Panc1 (cell line): Measurements from ENCODE around the gene HSPB7. TPM values are rescaled to one million over a fixed set of nuclear protein-coding genes. Genes with fewer than 3 reads are reported as not detected.
"Not testable (repeated sequence)": the region's sequence is repeated elsewhere in the genome, so short reads cannot be mapped to it uniquely, and the experiment has no call there.

ENCODE experiments used
- ATAC-seq: fragments of 200-7000 bp; cut with Tn5 transposase; 2 replicates; pipeline ENCODE4 v1.9.1; 2020; ENCODE audit warnings: mild to moderate bottlenecking, moderate library complexity
- BruUV-seq: library from RNA; stranded (reverse); fragments of 400-500 nt; replicated peaks from 2 replicates; lab custom pipeline; 2021; lab: Mats Ljungman, UMichigan
- CTCF ChIA-PET: fragments of 300-600 bp; sonication (Branson Sonifier 250); formaldehyde crosslinking; loops from one replicate; lab custom pipeline; 2022; ENCODE audit warnings: antibody characterized with exemption; lab: Charles Lee
- POLR2A ChIA-PET: fragments of 300-600 bp; sonication (Branson Sonifier 250); formaldehyde crosslinking; loops from one replicate; lab custom pipeline; 2022; ENCODE audit warnings: antibody characterized with exemption; lab: Charles Lee
- DNase-seq: peaks from one replicate; pipeline ENCODE4 v3.0.0-alpha.2; 2010; ENCODE audit warnings: low read depth, low spot score
- H3K27ac ChIP-seq: 2 replicates; pipeline ENCODE4 v1.5.1; 2011; ENCODE audit warnings: mild to moderate bottlenecking, low read length, inconsistent platforms
- H3K27me3 ChIP-seq: fragments of 200-500 bp; sonication (Bioruptor generic); 2 replicates; pipeline ENCODE4 v1.6.0; 2014; ENCODE audit warnings: low read length, inconsistent platforms; ENCODE audit not compliant: control insufficient read depth, insufficient read depth
- H3K36me3 ChIP-seq: fragments of 200-500 bp; sonication (Bioruptor generic); 2 replicates; pipeline ENCODE4 v1.5.1; 2014; ENCODE audit warnings: inconsistent platforms, mild to moderate bottlenecking, low read length, moderate library complexity; ENCODE audit not compliant: control insufficient read depth, insufficient read depth
- H3K4me1 ChIP-seq: 2 replicates; pipeline ENCODE4 v1.5.1; 2011; ENCODE audit warnings: inconsistent platforms, mild to moderate bottlenecking, low read length, moderate library complexity; ENCODE audit not compliant: control insufficient read depth, insufficient read depth
- H3K4me3 ChIP-seq, 2 experiments: 2 replicates each; pipeline ENCODE4 v1.5.1; 2011 to 2012; ENCODE audit warnings: low read depth in 2 of 2, low read length in 2 of 2, mild to moderate bottlenecking in 2 of 2, inconsistent platforms in 1 of 2, moderate library complexity in 1 of 2
- H3K9me3 ChIP-seq: fragments of 200-500 bp; sonication (Bioruptor generic); 2 replicates; pipeline ENCODE4 v1.5.1; 2014; ENCODE audit warnings: low read depth, mild to moderate bottlenecking, inconsistent platforms, low read length, moderate library complexity; ENCODE audit not compliant: control insufficient read depth, insufficient read depth
- POLR2AphosphoS5 ChIP-seq: IDR thresholded peaks from 2 replicates; pipeline ENCODE4 v1.6.1; 2012; ENCODE audit warnings: mild to moderate bottlenecking, low read depth, low read length, moderate library complexity
- SIN3A ChIP-seq: IDR thresholded peaks from 2 replicates; pipeline ENCODE4 v1.6.1; 2012; ENCODE audit warnings: low read depth, mild to moderate bottlenecking, low read length, moderate library complexity, borderline replicate concordance; ENCODE audit not compliant: insufficient read depth
- TCF7L2 ChIP-seq: IDR thresholded peaks from 2 replicates; pipeline ENCODE4 v1.6.1; 2011; ENCODE audit warnings: mild to moderate bottlenecking, low read depth, low read length, inconsistent platforms
- in situ Hi-C: cut with HindIII; loops from 2 replicates; pipeline ENCODE4 v1.10.0; 2016; ENCODE audit warnings: low sequenced_read_pairs, low pct_unique_long_range_greater_than_20kb
- intact Hi-C: fragments of 100-400 bp; cut with micrococcal nuclease; formaldehyde crosslinking; loops from one replicate; pipeline ENCODE4 v1.10.0; 2022; ENCODE audit not compliant: unreplicated experiment
- total RNA-seq: library from RNA; stranded (reverse); gene quantifications from one replicate; pipeline ENCODE4 v1.2.1, GENCODE V29; 2021; ENCODE audit not compliant: unreplicated experiment
- TF ChIP-seq, protein P1 (sequence below): fragments of 450-650 bp; IDR thresholded peaks from 2 replicates; pipeline ENCODE4 v1.5.1; 2017; ENCODE audit warnings: mild to moderate bottlenecking
- TF ChIP-seq, protein P2 (sequence below), 2 experiments: IDR thresholded peaks; 2 replicates each; pipeline ENCODE4 v1.6.1; 2011 to 2012; ENCODE audit warnings: low read depth in 2 of 2, control low read depth in 1 of 2, low read length in 1 of 2, mild to moderate bottlenecking in 1 of 2, moderate library complexity in 1 of 2; ENCODE audit not compliant: insufficient read depth in 1 of 2

Gene HSPB7
- total RNA-seq, 1 experiment from 2014 or later, result 0.10 TPM

DNA sequence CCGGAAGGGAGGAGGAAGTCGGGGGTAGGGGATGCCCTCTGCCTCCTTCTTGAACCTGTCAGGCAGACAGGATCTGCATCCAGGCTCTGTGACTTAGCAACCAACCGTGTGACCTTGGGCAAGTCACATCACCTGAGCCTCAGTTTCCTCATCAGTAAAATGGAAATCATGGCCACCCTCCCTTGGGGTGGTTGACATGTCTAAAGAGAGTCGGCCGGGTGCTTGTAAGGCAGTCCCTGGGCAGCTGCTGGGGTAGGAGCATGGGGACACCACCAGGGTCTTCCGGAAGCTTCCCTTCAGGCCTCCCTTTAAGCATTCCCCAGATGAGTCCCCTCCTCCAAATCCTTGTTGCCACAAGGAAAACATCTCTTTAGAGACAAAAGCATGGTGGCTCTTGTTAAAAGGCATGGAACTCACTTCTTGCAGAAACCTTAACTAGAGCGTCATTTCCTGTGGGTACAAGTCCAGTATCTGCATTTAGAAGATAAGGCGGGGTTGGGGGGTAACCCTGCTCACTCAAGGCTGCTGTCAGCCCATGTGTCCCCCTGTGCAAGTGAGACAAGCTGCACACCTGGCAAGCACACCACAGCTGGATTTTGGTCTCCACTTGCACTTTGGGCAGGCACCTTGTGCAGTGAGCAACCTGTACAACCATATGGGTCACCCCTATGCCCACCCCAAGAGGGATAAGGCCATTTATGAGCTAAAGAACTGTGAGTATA is 36.1 kb upstream of the HSPB7 start:
- ChIA-PET POLR2A (interaction anchor here (0.6 kb wide), 2 partner anchors 9 to 309 kb away, joined by 4 to 5 read pairs; no protein-coding TSS in a partner anchor), CTCF (no interaction called here)
- DNase-seq, result no peak
- ATAC-seq, result no peak
- H3K4me3 ChIP-seq, result no peak overlapping the region
- H3K9me3 ChIP-seq, result no peaks in the 10 kb centered on the region
- H3K27ac ChIP-seq, result no peak overlapping the region
- no peaks in the 10 kb centered on the region for H3K4me1 ChIP-seq
- in situ Hi-C loops, result no loop called here
- TF ChIP-seq POLR2AphosphoS5 (no peak), SIN3A (no peak), TCF7L2 (no peak)
- TF ChIP-seq, protein P1, sequence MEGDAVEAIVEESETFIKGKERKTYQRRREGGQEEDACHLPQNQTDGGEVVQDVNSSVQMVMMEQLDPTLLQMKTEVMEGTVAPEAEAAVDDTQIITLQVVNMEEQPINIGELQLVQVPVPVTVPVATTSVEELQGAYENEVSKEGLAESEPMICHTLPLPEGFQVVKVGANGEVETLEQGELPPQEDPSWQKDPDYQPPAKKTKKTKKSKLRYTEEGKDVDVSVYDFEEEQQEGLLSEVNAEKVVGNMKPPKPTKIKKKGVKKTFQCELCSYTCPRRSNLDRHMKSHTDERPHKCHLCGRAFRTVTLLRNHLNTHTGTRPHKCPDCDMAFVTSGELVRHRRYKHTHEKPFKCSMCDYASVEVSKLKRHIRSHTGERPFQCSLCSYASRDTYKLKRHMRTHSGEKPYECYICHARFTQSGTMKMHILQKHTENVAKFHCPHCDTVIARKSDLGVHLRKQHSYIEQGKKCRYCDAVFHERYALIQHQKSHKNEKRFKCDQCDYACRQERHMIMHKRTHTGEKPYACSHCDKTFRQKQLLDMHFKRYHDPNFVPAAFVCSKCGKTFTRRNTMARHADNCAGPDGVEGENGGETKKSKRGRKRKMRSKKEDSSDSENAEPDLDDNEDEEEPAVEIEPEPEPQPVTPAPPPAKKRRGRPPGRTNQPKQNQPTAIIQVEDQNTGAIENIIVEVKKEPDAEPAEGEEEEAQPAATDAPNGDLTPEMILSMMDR, result no peak
- TF ChIP-seq, protein P2, sequence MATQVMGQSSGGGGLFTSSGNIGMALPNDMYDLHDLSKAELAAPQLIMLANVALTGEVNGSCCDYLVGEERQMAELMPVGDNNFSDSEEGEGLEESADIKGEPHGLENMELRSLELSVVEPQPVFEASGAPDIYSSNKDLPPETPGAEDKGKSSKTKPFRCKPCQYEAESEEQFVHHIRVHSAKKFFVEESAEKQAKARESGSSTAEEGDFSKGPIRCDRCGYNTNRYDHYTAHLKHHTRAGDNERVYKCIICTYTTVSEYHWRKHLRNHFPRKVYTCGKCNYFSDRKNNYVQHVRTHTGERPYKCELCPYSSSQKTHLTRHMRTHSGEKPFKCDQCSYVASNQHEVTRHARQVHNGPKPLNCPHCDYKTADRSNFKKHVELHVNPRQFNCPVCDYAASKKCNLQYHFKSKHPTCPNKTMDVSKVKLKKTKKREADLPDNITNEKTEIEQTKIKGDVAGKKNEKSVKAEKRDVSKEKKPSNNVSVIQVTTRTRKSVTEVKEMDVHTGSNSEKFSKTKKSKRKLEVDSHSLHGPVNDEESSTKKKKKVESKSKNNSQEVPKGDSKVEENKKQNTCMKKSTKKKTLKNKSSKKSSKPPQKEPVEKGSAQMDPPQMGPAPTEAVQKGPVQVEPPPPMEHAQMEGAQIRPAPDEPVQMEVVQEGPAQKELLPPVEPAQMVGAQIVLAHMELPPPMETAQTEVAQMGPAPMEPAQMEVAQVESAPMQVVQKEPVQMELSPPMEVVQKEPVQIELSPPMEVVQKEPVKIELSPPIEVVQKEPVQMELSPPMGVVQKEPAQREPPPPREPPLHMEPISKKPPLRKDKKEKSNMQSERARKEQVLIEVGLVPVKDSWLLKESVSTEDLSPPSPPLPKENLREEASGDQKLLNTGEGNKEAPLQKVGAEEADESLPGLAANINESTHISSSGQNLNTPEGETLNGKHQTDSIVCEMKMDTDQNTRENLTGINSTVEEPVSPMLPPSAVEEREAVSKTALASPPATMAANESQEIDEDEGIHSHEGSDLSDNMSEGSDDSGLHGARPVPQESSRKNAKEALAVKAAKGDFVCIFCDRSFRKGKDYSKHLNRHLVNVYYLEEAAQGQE (IDR thresholded peaks at IDR 0.05; ENCODE audit: insufficient read depth in 1 of 2, low read depth in 2 of 2, low read length in 1 of 2), result no peak
- no TSS peak for BruUV-seq
- no peaks in the 10 kb centered on the region for H3K27me3 ChIP-seq
- intact Hi-C loops, result no loop called here
- no peaks in the 10 kb centered on the region for H3K36me3 ChIP-seq

DNA sequence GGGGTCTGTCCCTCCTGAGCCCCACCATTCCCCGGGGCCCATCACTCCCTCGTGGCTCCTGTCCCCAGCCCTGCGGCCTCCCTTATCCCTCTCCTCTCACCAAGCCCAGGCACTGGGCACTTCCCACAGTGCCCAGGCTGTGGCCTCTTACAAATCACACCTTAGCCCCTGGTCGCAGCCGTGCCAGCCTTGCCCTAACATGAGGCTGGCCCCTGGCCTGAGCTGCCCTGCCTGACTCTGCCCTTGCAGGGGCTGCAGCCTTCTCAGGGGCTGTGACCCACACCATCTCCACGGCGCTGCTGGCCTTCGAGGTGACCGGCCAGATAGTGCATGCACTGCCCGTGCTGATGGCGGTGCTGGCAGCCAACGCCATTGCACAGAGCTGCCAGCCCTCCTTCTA is 34.1 kb upstream of the HSPB7 start:
- H3K9me3 ChIP-seq, in situ Hi-C loops, CTCF ChIA-PET, H3K36me3 ChIP-seq, POLR2A ChIA-PET, H3K4me1 ChIP-seq, DNase-seq, intact Hi-C loops, ATAC-seq, BruUV-seq, H3K27ac ChIP-seq, H3K27me3 ChIP-seq, H3K4me3 ChIP-seq: not testable (repeated sequence)

DNA sequence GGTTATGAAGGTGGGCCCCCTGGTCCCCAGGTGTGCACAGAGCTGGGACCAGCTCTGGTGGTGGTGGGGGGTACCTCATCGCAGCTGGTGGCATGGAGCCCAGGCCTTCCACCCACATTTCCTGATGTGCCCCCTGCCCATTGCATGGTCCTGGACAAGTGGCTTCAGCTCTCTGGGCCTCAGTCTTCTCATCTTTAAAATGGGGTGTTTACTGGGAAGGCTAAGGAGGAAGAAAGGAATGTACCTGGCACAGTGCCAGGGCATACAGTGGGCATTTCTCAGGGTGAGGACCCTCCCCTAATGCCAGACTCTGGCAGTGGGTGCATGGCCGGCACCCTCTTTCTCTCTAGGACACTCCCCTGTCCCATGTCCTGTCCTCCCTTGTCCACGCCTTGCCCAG is 33.2 kb upstream of the HSPB7 start:
- intact Hi-C loops, result no loop called here
- H3K4me1 ChIP-seq, result no peaks in the 10 kb centered on the region

More for the DNA sequence above, 33.2 kb upstream of the HSPB7 start:
- no peak overlapping the region for H3K4me3 ChIP-seq
- ChIA-PET POLR2A (no interaction called here), CTCF (no interaction called here)
- TF ChIP-seq, protein P1, result no peak
- no peak for TF ChIP-seq TCF7L2
- TF ChIP-seq POLR2AphosphoS5, result no peak
- TF ChIP-seq SIN3A, result no peak
- H3K9me3 ChIP-seq, result no peaks in the 10 kb centered on the region
- H3K36me3 ChIP-seq, result no peaks in the 10 kb centered on the region
- in situ Hi-C loops, result no loop called here
- DNase-seq, result no peak
- BruUV-seq, result no TSS peak
- H3K27me3 ChIP-seq, result no peaks in the 10 kb centered on the region
- ATAC-seq, result no peak
- no peak overlapping the region for H3K27ac ChIP-seq
